Posterior vena cava (tissue), 2 donors: ENCODE data around the gene TTC22. TPM values are rescaled to one million over a fixed set of nuclear protein-coding genes. Genes with fewer than 3 reads are reported as not detected.

Source experiments
- DNase-seq: peaks from one replicate; pipeline ENCODE4 v3.0.0-alpha.2; 2020; ENCODE audit warnings: low spot score
- intact Hi-C, 2 donors: fragments of 100-400 bp; cut with DNase I; formaldehyde crosslinking; loops; one replicate each; pipeline versions ENCODE4 v1.14.1 to v1.14.2; 2022 to 2023
- total RNA-seq, 2 donors: library from RNA; stranded (reverse); fragmentation: NEBNext Ultra II Directional; extraction: Animal tissue kit (Norgen Biotek cat#: 25700); gene quantifications; one replicate each; pipeline ENCODE4 v1.2.1, GENCODE V29; 2021
- donor health status: DM: yes; HTN: yes; CAD: no.
- donor health status: DM: yes; HTN: yes; CAD: no.

The TTC22 gene
- total RNA-seq, 2 donors from 2014 or later = 0.05 TPM; not detected in 1

GRCh38 chr1:54764922-54765561 is 36.1 kb downstream of the TTC22 start:
- intact Hi-C loops = no loop called here

GRCh38 chr1:54764133-54764921 is 36.8 kb downstream of the TTC22 start, which contains the start of gene PARS2:
Gene PARS2 (minus strand): TSS chr1:54764523. CDS start chr1:54759161, 5,362 bp downstream.
- peak; percentile 98 for DNase-seq
- intact Hi-C loops = no loop called here

More at GRCh38 chr1:54764922-54765561, 36.1 kb downstream of the TTC22 start:
- no peak for DNase-seq

GRCh38 chr1:54763816-54764132 is 37.3 kb downstream of the TTC22 start:
- intact Hi-C loops = no loop called here
- DNase-seq = no peak

- DNase-seq = peak; percentile 70
- intact Hi-C loops = no loop called here
Measured at GRCh38 chr1:54758678-54759348, 42.3 kb downstream of the TTC22 start.

GRCh38 chr1:54757833-54758232 is 43.3 kb downstream of the TTC22 start:
- intact Hi-C loops = no loop called here
- DNase-seq = peak; percentile 71

- no peak for DNase-seq
- intact Hi-C loops = no loop called here
Measured at GRCh38 chr1:54754486-54755285, 46.4 kb downstream of the TTC22 start.

- intact Hi-C loops = no loop called here
- no peak for DNase-seq
Measured at GRCh38 chr1:54754045-54754444, 47.1 kb downstream of the TTC22 start.

- intact Hi-C loops = no loop called here
- DNase-seq = no peak
Measured at GRCh38 chr1:54751426-54751825, 49.7 kb downstream of the TTC22 start.

GRCh38 chr1:54750596-54750995 is 50.5 kb downstream of the TTC22 start:
- DNase-seq = no peak
- intact Hi-C loops = no loop called here

GRCh38 chr1:54748094-54748835 is 52.9 kb downstream of the TTC22 start:
- intact Hi-C loops = no loop called here
- DNase-seq = no peak

GRCh38 chr1:54745864-54746263 is 55.3 kb downstream of the TTC22 start:
- DNase-seq = no peak
- intact Hi-C loops = no loop called here

GRCh38 chr1:54745274-54745673 is 55.8 kb downstream of the TTC22 start:
- intact Hi-C loops = no loop called here
- no peak for DNase-seq

GRCh38 chr1:54744696-54745095 is 56.4 kb downstream of the TTC22 start:
- intact Hi-C loops = no loop called here
- no peak for DNase-seq

- no peak for DNase-seq
- intact Hi-C loops = no loop called here
Measured at GRCh38 chr1:54743416-54744226, 57.5 kb downstream of the TTC22 start.

GRCh38 chr1:54742282-54742681 is 58.8 kb downstream of the TTC22 start:
- DNase-seq = no peak
- intact Hi-C loops = no loop called here

GRCh38 chr1:54741531-54741930 is 59.6 kb downstream of the TTC22 start:
- intact Hi-C loops = no loop called here
- no peak for DNase-seq

GRCh38 chr1:54738244-54738643 is 62.9 kb downstream of the TTC22 start:
- intact Hi-C loops = no loop called here

GRCh38 chr1:54736685-54737084 is 64.4 kb downstream of the TTC22 start:
- DNase-seq = no peak
- intact Hi-C loops = no loop called here

More at GRCh38 chr1:54738244-54738643, 62.9 kb downstream of the TTC22 start:
- no peak for DNase-seq
